Esophagus squamous epithelium (tissue), 5 donors: ENCODE measurements around the gene RNF17. TPM values are rescaled to one million over a fixed set of nuclear protein-coding genes. Genes with fewer than 3 reads are reported as not detected.
"Not testable (repeated sequence)": the region's sequence is repeated elsewhere in the genome, so short reads cannot be mapped to it uniquely, and the experiment has no call there.

Experiments used
- DNase-seq: peaks from one replicate; lab custom pipeline; 2025; lab: John Stamatoyannopoulos, UW
- H3K27ac ChIP-seq, 4 donors: fragments of 200-600 bp; sonication (generic); one replicate each; pipeline ENCODE4 v1.5.1; 2016 to 2019; ENCODE audit warnings: mild to moderate bottlenecking in 1 of 4
- H3K27me3 ChIP-seq, 4 donors: fragments of 200-600 bp; sonication (generic); 1 replicate in 3 of 4; 2 replicates in 1 of 4; pipeline versions ENCODE4 v1.5.1 to v1.6.0; 2017 to 2021; ENCODE audit warnings: antibody characterized with exemption in 1 of 4
- H3K36me3 ChIP-seq, 3 donors: fragments of 200-600 bp; sonication (generic); one replicate each; pipeline ENCODE4 v1.5.1; 2016 to 2019
- H3K4me1 ChIP-seq, 3 donors: fragments of 200-600 bp; sonication (generic); one replicate each; pipeline ENCODE4 v1.5.1; 2017 to 2019
- H3K4me3 ChIP-seq, 4 donors: fragments of 200-600 bp; sonication (generic); 1 replicate in 3 of 4; 2 replicates in 1 of 4; pipeline ENCODE4 v1.5.1; 2016 to 2019; ENCODE audit warnings: mild to moderate bottlenecking in 2 of 4, moderate library complexity in 1 of 4
- H3K9me3 ChIP-seq, 3 donors: fragments of 200-600 bp; sonication (generic); one replicate each; pipeline ENCODE4 v1.5.1; 2016 to 2019
- POLR2A ChIP-seq, 4 donors: fragments of 450-650 bp; IDR thresholded peaks; one replicate each; pipeline ENCODE4 v1.6.1; 2017; ENCODE audit warnings: antibody characterized with exemption in 4 of 4, mild to moderate bottlenecking in 4 of 4, moderate library complexity in 3 of 4
- WGBS, 2 donors: methylation state at CpG; one replicate each; pipeline ENCODE4 v1.1.5; 2018; 5-methylcytosine and 5-hydroxymethylcytosine counted together
- intact Hi-C: fragments of 100-400 bp; cut with DNase I; formaldehyde crosslinking; loops from one replicate; pipeline ENCODE4 v1.15.0; 2022
- total RNA-seq, 4 donors: library from RNA; depleted of rRNA; stranded (reverse); fragments of >200 nt; gene quantifications; one replicate each; pipeline ENCODE4 v1.1.0, GENCODE V29; 2016
- TF ChIP-seq, protein P1 (sequence below), 6 experiments: fragments of 450-650 bp in 4 of 6; fragments of 200-600 bp in 2 of 6; sonication (generic) in 2 of 6; IDR thresholded peaks; one replicate each; pipeline ENCODE4 v1.5.1; 2016 to 2019; ENCODE audit warnings: antibody characterized with exemption in 6 of 6, mild to moderate bottlenecking in 4 of 6, moderate library complexity in 4 of 6
- donor health status: DM: yes; HTN: yes; CAD: no.

RNF17 gene
- total RNA-seq, 4 donors from 2014 or later = 0.38 TPM; not detected in 3

DNA sequence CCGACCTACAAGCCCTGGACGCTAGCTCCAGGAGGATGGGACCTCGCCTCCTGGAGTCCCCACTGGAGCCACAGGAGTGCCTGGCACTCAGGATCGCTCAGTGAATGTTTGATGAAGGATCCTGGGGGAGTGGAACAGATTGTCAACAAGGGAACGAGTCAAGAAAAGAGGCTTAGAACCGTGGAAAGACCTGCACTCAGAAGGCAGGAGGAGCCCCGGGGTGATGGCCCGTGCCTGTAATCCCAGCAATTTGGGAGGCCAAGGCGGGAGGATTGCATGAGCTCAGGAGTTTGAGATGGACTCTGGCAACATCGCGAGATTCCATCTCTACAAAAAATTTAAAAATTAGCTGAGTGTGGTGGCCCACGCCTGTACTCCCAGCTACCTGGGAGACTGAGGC is 44.8 kb upstream of the RNF17 start:
- Histone ChIP-seq H3K36me3 (no peaks in the 10 kb centered on the region), H3K4me3 (no peak overlapping the region), H3K27me3 (peaks cover 0 to 31% (median 0%) of the 10 kb centered on the region in 4 donors), H3K27ac (no peak overlapping the region), H3K4me1 (no peaks in the 10 kb centered on the region), H3K9me3 (no peaks in the 10 kb centered on the region)
- DNase-seq = no peak
- intact Hi-C loops = no loop called here
- no peak for TF ChIP-seq POLR2A (IDR thresholded peaks at IDR 0.05)
- TF ChIP-seq, protein P1, sequence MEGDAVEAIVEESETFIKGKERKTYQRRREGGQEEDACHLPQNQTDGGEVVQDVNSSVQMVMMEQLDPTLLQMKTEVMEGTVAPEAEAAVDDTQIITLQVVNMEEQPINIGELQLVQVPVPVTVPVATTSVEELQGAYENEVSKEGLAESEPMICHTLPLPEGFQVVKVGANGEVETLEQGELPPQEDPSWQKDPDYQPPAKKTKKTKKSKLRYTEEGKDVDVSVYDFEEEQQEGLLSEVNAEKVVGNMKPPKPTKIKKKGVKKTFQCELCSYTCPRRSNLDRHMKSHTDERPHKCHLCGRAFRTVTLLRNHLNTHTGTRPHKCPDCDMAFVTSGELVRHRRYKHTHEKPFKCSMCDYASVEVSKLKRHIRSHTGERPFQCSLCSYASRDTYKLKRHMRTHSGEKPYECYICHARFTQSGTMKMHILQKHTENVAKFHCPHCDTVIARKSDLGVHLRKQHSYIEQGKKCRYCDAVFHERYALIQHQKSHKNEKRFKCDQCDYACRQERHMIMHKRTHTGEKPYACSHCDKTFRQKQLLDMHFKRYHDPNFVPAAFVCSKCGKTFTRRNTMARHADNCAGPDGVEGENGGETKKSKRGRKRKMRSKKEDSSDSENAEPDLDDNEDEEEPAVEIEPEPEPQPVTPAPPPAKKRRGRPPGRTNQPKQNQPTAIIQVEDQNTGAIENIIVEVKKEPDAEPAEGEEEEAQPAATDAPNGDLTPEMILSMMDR (IDR thresholded peaks at IDR 0.05) = no peak
- WGBS, 2 donors = 80% methylated on average over 8 to 9 of the region's 12 CpGs

DNA sequence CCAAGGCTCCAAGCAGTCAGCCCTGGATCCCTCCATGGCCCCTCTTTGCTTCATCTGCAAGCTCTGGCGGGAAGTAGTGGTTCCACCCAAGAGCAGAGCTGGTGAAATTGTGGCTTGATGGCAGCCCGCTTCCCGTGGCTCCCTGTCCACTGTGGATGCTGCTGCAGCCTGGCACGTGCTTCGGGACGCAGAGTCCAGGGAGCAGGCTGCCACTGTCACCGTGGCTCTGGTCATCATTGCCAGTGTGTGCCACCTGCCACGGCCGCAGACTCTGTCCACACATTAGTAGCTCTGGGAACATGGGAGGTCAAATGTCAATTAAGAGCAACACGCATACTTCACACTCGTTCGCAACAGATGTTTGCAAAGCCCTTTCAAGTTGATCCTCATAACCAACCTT is 40.8 kb upstream of the RNF17 start:
- H3K27me3 ChIP-seq = peaks cover 0 to 40% (median 0%) of the 10 kb centered on the region in 4 donors
- WGBS, 2 donors = 82 to 91% methylated on average over 6 to 9 of the region's 12 CpGs
- H3K4me1 ChIP-seq = no peaks in the 10 kb centered on the region
- no peak for DNase-seq
- no peak overlapping the region for H3K27ac ChIP-seq
- no peaks in the 10 kb centered on the region for H3K36me3 ChIP-seq
- TF ChIP-seq, protein P1 (IDR thresholded peaks at IDR 0.05) = no peak
- no peak for TF ChIP-seq POLR2A (IDR thresholded peaks at IDR 0.05)
- intact Hi-C loops = no loop called here
- no peaks in the 10 kb centered on the region for H3K9me3 ChIP-seq
- no peak overlapping the region for H3K4me3 ChIP-seq

- H3K4me3 ChIP-seq = no peak overlapping the region
- intact Hi-C loops = no loop called here
- no peaks in the 10 kb centered on the region for H3K9me3 ChIP-seq
- DNase-seq = no peak
- TF ChIP-seq POLR2A (IDR thresholded peaks at IDR 0.05) = no peak
- TF ChIP-seq, protein P1 (IDR thresholded peaks at IDR 0.05) = no peak
- no peaks in the 10 kb centered on the region for H3K36me3 ChIP-seq
- WGBS, 2 donors = 43 to 44% methylated on average over 2 of the region's 2 CpGs
- no peak overlapping the region for H3K27ac ChIP-seq
- H3K4me1 ChIP-seq = no peaks in the 10 kb centered on the region
- H3K27me3 ChIP-seq = peaks cover 0 to 27% (median 0%) of the 10 kb centered on the region in 4 donors
These were observed 39.3 kb upstream of the RNF17 start for GRCh38 chr13:24724714-24725113.

DNA sequence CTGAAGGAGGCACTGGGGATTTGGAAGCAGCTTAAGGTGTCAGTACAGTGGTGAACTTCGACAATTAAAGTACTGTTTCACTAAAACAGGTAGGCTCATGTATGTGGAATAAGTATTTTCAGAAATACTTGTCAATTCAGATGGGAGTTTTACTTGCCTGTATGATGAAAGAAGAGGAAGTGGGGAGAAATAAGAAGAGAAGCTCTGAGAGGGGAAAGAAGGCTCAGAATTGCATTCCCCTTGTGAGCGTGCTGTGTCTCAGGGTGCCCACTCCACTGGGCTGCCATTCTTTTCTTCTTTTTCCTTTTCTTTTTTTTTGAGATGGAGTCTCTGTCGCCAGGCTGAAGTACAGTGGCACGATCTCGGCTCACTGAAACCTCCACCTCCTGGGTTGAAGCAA is 38.6 kb upstream of the RNF17 start:
- DNase-seq = no peak
- intact Hi-C loops = no loop called here
- Histone ChIP-seq H3K4me1 (no peaks in the 10 kb centered on the region), H3K9me3 (no peaks in the 10 kb centered on the region), H3K4me3 (no peak overlapping the region), H3K36me3 (no peaks in the 10 kb centered on the region), H3K27ac (no peak overlapping the region), H3K27me3 (peaks cover 0 to 21% (median 0%) of the 10 kb centered on the region in 4 donors)
- WGBS, 2 donors = 75 to 86% methylated on average over 5 of the region's 5 CpGs
- TF ChIP-seq, protein P1 (IDR thresholded peaks at IDR 0.05) = no peak

DNA sequence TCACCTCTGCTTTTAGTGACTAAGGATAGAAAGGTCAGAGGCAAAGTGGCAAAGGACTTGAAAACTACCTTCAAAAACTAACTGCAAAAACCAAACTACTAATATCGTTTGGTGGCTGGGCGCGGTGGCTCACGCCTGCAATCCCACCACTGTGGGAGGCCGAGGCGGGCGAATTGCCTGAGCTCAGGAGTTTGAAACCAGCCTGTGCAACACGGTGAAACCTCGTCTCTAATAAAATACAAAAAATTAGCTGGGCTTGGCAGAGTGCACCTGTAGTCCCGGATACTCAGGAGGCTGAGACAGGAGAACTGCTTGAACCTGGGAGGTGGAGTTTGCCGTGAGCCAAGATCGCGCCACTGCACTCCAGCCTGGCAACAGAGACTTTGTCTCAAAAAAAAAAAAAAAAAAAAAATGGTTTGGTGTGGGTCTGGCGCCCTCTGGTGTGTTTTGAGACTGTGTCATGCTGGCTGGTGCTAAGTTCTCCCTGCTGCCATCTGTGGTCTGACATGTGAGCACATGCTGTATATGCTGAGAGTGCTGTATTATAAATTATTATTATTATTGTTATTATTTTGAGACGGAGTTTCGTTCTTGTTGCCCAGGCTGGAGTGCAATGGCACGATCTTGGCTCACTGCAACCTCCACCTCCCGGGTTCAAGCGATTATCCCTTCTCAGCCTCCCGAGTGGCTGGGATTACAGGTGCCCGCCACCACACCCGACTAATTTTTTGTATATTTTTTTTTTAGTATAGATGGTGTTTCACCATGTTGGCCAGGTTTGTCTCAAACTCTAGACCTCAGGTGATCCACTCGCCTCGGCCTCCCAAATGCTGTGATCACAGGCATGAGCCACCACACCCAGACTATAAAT is 36.0 kb upstream of the RNF17 start:
- 55 to 56% methylated on average over 22 to 24 of the region's 24 CpGs for WGBS, 2 donors
- H3K27me3 ChIP-seq = peaks cover 0 to 18% (median 0%) of the 10 kb centered on the region in 4 donors
- TF ChIP-seq, protein P1 (IDR thresholded peaks at IDR 0.05) = peak in 5 of 6 experiments; percentile 61 to 80 (median 69)
- TF ChIP-seq POLR2A (IDR thresholded peaks at IDR 0.05) = no peak
- H3K36me3 ChIP-seq = no peaks in the 10 kb centered on the region
- H3K4me3 ChIP-seq = no peak overlapping the region
- DNase-seq = no peak
- H3K4me1 ChIP-seq = no peaks in the 10 kb centered on the region
- intact Hi-C loops = no loop called here
- H3K9me3 ChIP-seq = no peaks in the 10 kb centered on the region
- H3K27ac ChIP-seq = no peak overlapping the region

DNA sequence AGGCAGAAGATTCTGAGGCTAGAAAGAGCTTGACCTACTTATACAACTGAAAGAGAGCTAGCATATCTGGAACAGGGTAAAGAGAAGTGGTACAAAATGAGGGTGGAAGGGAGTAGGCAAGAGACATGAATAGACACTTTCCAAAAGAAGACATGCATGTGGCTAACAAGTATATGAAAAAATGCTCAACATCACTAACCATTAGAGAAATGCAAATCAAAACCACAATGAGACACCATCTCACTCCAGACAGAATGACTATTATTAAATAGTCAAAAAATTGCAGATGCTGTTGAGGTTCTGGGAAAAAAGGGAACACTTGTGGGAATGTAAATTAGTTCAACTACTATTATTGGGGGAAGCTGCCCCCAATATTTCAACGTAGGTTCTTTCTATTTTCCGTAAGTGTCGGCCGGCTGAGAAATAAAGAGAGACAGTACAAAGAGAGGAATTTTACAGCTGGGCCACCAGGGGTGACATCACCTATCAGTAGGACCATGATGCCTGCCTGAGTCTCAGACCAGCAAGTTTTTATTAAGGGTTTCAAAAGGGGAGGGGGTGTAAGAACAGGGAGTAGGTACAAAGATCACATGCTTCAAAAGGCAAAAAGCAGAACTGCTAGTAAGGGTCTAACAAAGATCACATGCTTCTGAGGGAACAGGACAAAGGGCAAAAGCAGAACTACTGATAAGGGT is 32.9 kb upstream of the RNF17 start:
- H3K36me3 ChIP-seq, H3K4me3 ChIP-seq, H3K27ac ChIP-seq, H3K4me1 ChIP-seq, H3K9me3 ChIP-seq, DNase-seq, intact Hi-C loops: not testable (repeated sequence)
- 52 to 87% methylated on average over 4 of the region's 4 CpGs for WGBS, 2 donors
- peaks cover 0 to 14% (median 0%) of the 10 kb centered on the region in 4 donors for H3K27me3 ChIP-seq
